A549 (cell line): Measurements from ENCODE around the gene HOXA10. TPM values are rescaled to one million over a fixed set of nuclear protein-coding genes. Genes with fewer than 3 reads are reported as not detected.

ENCODE experiments used
- ATAC-seq, 2 experiments: fragments of 200-7000 bp in 1 of 2; fragments of >200 bp in 1 of 2; cut with Nextera tagmentation in 1 of 2; cut with Tn5 transposase in 1 of 2; 3 replicates each; pipeline versions ENCODE4 v1.8.0 to v1.9.1; 2018 to 2020; ENCODE audit warnings: mild to moderate bottlenecking in 1 of 2, moderate library complexity in 1 of 2
- CTCF ChIA-PET: fragments of 300-600 bp; sonication (Branson Sonifier 250); formaldehyde crosslinking; extraction: SDS; loops from one replicate; lab custom pipeline; 2021; ENCODE audit warnings: antibody characterized with exemption, inconsistent platforms; lab: Yijun Ruan, JAX
- POLR2A ChIA-PET: fragments of 350-600 bp; formaldehyde crosslinking; extraction: SDS; loops from one replicate; lab custom pipeline; 2021; ENCODE audit warnings: antibody characterized with exemption, inconsistent platforms; lab: Yijun Ruan, JAX
- DNase-seq, 2 experiments: peaks; one replicate each; pipeline versions ENCODE4 v3.0.0 to v3.0.0-alpha.2; 2011 to 2016; ENCODE audit warnings: low read depth in 1 of 2, low spot score in 1 of 2
- FAIRE-seq: peaks from 2 replicates; lab custom pipeline; 2011; peaks lifted over from hg19 to GRCh38; lab: Jason Lieb, UNC
- H3K27ac ChIP-seq, 2 experiments: fragments of >200 bp; sonication (Bioruptor Twin); formaldehyde crosslinking; 3 replicates each; pipeline ENCODE4 v1.5.1; 2016 to 2017
- H3K4me1 ChIP-seq: fragments of >200 bp; sonication (Bioruptor Twin); formaldehyde crosslinking; 3 replicates; pipeline ENCODE4 v1.6.1; 2016
- H3K4me2 ChIP-seq: fragments of >200 bp; sonication (Bioruptor Twin); formaldehyde crosslinking; 3 replicates; pipeline ENCODE4 v1.6.1; 2016
- H3K4me3 ChIP-seq: fragments of >200 bp; sonication (Bioruptor Twin); formaldehyde crosslinking; 3 replicates; pipeline ENCODE4 v1.5.1; 2016
- H3K9me3 ChIP-seq: fragments of >200 bp; sonication (Bioruptor Twin); formaldehyde crosslinking; 3 replicates; pipeline ENCODE4 v1.6.1; 2016
- ATOH8 ChIP-seq: fragments of 250-450 bp; sonication (Bioruptor Pico); IDR thresholded peaks from 2 replicates; pipeline ENCODE4 v1.5.0; 2020; ENCODE audit warnings: low read depth, mild to moderate bottlenecking, moderate library complexity
- BCL3 ChIP-seq: fragments of >200 bp; sonication (Bioruptor Twin); formaldehyde crosslinking; IDR thresholded peaks from 3 replicates; pipeline ENCODE4 v1.6.1; 2016
- CEBPB ChIP-seq, 2 experiments: fragments of >200 bp in 1 of 2; sonication (Bioruptor Twin) in 1 of 2; formaldehyde crosslinking in 1 of 2; IDR thresholded peaks; 2 replicates each; pipeline ENCODE4 v1.6.1; 2012 to 2016
- CHD4 ChIP-seq: fragments of 200-600 bp; sonication (generic); IDR thresholded peaks from 2 replicates; pipeline ENCODE4 v1.6.1; 2016; ENCODE audit warnings: antibody characterized with exemption, mild to moderate bottlenecking, borderline replicate concordance
- EP300 ChIP-seq, 2 experiments: fragments of >200 bp; sonication (Bioruptor Twin); formaldehyde crosslinking; IDR thresholded peaks; 2 replicates in 1 of 2; 3 replicates in 1 of 2; pipeline ENCODE4 v1.6.1; 2016 to 2017
- FOSB ChIP-seq: fragments of 250-450 bp; sonication (Bioruptor Pico); IDR thresholded peaks from 2 replicates; pipeline ENCODE4 v1.5.0; 2020; ENCODE audit warnings: mild to moderate bottlenecking, moderate library complexity
- GATA3 ChIP-seq: IDR thresholded peaks from 2 replicates; pipeline ENCODE4 v1.6.1; 2012; ENCODE audit warnings: borderline replicate concordance
- HMGXB4 ChIP-seq: fragments of 250-450 bp; sonication (Bioruptor Pico); IDR thresholded peaks from 2 replicates; pipeline ENCODE4 v1.5.0; 2021; ENCODE audit warnings: mild to moderate bottlenecking, moderate library complexity, borderline replicate concordance
- MAX ChIP-seq: IDR thresholded peaks from 2 replicates; pipeline ENCODE4 v1.6.1; 2012
- NFE2L2 ChIP-seq: fragments of 150-350 bp; conservative IDR thresholded peaks from 2 replicates; pipeline ENCODE4 v1.6.1; 2014; ENCODE audit warnings: low read length
- POLR2A ChIP-seq: IDR thresholded peaks from 2 replicates; pipeline ENCODE4 v1.6.1; 2012; ENCODE audit warnings: mild to moderate bottlenecking, low read length
- RAD21 ChIP-seq, 2 experiments: fragments of >200 bp in 1 of 2; sonication (Bioruptor Twin) in 1 of 2; formaldehyde crosslinking in 1 of 2; IDR thresholded peaks in 1 of 2; conservative IDR thresholded peaks in 1 of 2; 2 replicates in 1 of 2; 3 replicates in 1 of 2; pipeline ENCODE4 v1.6.1; 2012 to 2018; ENCODE audit warnings: inconsistent platforms in 1 of 2
- SMC3 ChIP-seq: fragments of >200 bp; sonication (Bioruptor Twin); formaldehyde crosslinking; IDR thresholded peaks from 3 replicates; pipeline ENCODE4 v1.6.1; 2018; ENCODE audit warnings: inconsistent platforms
- USF2 ChIP-seq: fragments of 450-650 bp; IDR thresholded peaks from 2 replicates; pipeline ENCODE4 v1.6.1; 2014; ENCODE audit warnings: antibody characterized with exemption
- WGBS: methylation state at CpG from one replicate; pipeline ENCODE4 v1.1.6; 2017; ENCODE audit errors: missing lambda C conversion rate; 5-methylcytosine and 5-hydroxymethylcytosine counted together
- polyA plus RNA-seq, 4 experiments: library from polyadenylated mRNA; depleted of rRNA in 3 of 4; stranded (reverse); fragments of >200 nt; fragmentation: RNase III in 1 of 4; extraction: RNeasy Plus Mini Kit Qiagen cat#74134 plus additional on column Dnase treatment in 1 of 4; gene quantifications; 2 replicates in 3 of 4; 3 replicates in 1 of 4; pipeline ENCODE4 v1.2.3, GENCODE V29; 2011 to 2017

Gene HOXA10
- polyA plus RNA-seq, 2 of the 4 experiments (the other 2 are of a cell fraction), result 5.2 to 7.7 TPM

GRCh38 chr7:27154901-27155815 is 19.0 kb downstream of the HOXA10 start (continued):
- TF ChIP-seq HMGXB4 (CRISPR knock-in tag) (no peak), ATOH8 (CRISPR knock-in tag) (no peak), USF2 (no peak)

GRCh38 chr7:27154369-27154768 is 19.8 kb downstream of the HOXA10 start:
- H3K4me1 ChIP-seq, result peaks cover 9% of the 10 kb centered on the region
- TF ChIP-seq BCL3 (no peak), FOSB (CRISPR knock-in tag) (no peak)
- TF ChIP-seq, all 56 proteins: peak for 0
- no peak overlapping the region for H3K4me2 ChIP-seq
- no peak overlapping the region for H3K4me3 ChIP-seq
- 95% methylated on average over 10 of the region's 10 CpGs for WGBS
- no peak for FAIRE-seq
- no peak for ATAC-seq
- ChIA-PET CTCF (interaction anchor here (0.9 to 2.2 kb wide), 4 partner anchors 11 to 473 kb away, joined by 3 to 10 read pairs (median 4); partner anchors contain the start of gene HOXA5), POLR2A (no interaction called here)
- no peaks in the 10 kb centered on the region for H3K9me3 ChIP-seq
- no peak for DNase-seq
- no peak overlapping the region for H3K27ac ChIP-seq

GRCh38 chr7:27153526-27153925 is 20.6 kb downstream of the HOXA10 start:
- no peak overlapping the region for H3K4me3 ChIP-seq
- CTCF ChIA-PET, result interaction anchor here (0.9 to 2.2 kb wide), 6 partner anchors 10 to 1063 kb away, joined by 3 to 10 read pairs (median 4); partner anchors contain the start of gene HOXA5
- DNase-seq, result no peak
- no peak overlapping the region for H3K4me2 ChIP-seq
- H3K9me3 ChIP-seq, result no peaks in the 10 kb centered on the region
- 91% methylated on average over 3 of the region's 3 CpGs for WGBS
- ATAC-seq, result no peak
- TF ChIP-seq EP300 (IDR thresholded peaks at IDR 0.05) (no peak), SMC3 (no peak), POLR2A (no peak), CHD4 (no peak), GATA3 (no peak), HMGXB4 (CRISPR knock-in tag) (no peak), NFE2L2 (no peak), MAX (no peak), CEBPB (IDR thresholded peaks at IDR 0.05) (no peak), RAD21 (conservative IDR thresholded peaks at IDR 0.05 in 1 of 2, IDR thresholded peaks at IDR 0.05 in 1 of 2) (no peak)
- H3K4me1 ChIP-seq, result peaks cover 16% of the 10 kb centered on the region
- no peak for FAIRE-seq
- H3K27ac ChIP-seq, result no peak overlapping the region
- POLR2A ChIA-PET, result no interaction called here
